HG03108 (cell line): ENCODE data around the gene LSS.
"Not testable (repeated sequence)": the region's sequence is repeated elsewhere in the genome, so short reads cannot be mapped to it uniquely, and the experiment has no call there.

Experiments used
- ATAC-seq: cut with Tn5 transposase; IDR thresholded peaks from one replicate; pipeline ENCODE4 v1.9.1; 2021; ENCODE audit warnings: moderate library complexity; ENCODE audit not compliant: unreplicated experiment

Gene LSS

DNA sequence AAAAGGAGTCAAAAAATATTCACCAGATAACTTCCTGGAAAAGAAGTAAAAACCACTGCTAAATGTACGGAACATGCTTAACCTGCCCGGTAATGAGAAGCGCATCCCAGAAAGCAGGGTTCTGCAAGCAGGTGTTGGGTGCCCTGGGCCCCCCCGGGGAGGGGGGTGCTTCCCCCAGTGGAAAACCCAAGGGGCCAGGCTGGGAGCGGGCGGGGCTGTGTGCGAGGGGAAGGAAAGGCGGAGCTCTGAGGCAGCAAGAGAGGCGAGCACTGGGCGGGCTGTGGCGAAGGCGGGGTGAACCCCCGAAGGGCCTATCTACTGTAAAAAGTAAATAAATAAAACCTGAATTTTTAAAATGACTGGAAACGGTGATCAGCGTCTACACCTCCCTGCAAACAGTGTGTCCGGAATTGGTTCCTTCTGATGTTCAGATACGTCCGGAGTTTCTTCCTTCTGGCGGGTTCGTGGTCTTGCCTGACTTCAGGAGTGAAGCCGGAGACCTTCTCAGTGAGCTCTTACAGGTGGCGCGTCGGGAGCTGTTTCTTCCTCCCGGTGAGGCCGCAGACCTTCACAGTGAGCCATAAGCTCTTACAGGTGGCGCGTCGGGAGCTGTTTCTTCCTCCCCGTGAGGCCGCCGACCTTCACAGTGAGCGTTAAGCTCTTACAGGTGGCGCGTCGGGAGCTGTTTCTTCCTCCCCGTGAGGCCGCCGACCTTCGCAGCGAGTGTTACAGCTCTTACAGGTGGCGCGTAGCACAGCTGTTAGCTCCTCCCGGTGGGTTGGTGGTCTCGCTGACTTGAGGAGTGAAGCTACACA is 86.6 kb downstream of the LSS start:
- ATAC-seq, result no peak

DNA sequence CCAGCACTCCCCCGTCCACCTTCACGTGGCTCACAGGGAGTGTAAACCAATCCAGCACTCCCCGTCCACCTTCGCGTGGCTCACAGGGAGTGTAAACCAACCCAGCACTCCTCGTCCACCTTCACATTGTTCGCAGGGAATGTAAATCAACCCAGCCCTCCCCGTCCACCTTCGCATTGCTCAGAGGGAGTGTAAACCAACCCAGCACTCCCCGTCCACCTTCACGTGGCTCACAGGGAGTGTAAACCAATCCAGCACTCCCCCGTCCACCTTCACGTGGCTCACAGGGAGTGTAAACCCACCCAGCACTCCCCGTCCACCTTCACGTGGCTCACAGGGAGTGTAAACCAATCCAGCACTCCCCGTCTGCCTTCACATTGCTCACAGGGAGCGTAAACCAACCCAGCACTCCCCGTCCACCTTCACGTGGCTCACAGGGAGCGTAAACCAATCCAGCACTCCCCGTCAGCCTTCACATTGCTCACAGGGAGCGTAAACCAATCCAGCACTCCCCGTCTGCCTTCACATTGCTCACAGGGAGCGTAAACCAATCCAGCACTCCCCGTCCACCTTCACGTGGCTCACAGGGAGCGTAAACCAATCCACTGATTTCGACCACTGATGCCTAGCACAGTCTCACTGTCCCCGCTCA is 88.1 kb downstream of the LSS start:
- ATAC-seq, result not testable (repeated sequence)

- no peak for ATAC-seq
These were observed 88.9 kb downstream of the LSS start for GRCh38 chr21:46139686-46140085.

GRCh38 chr21:46138383-46138970 is 90.1 kb downstream of the LSS start:
- ATAC-seq, result no peak
